Hematopoietic multipotent progenitor cell (in vitro differentiated cells): ENCODE measurements around the gene KCNF1. TPM values are rescaled to one million over a fixed set of nuclear protein-coding genes. Genes with fewer than 3 reads are reported as not detected.
A peak's percentile ranks its signal among the peaks of the same experiment; 100 is the strongest.

Experiments
- DNase-seq, 3 donors: peaks; one replicate each; pipeline ENCODE4 v3.0.0-alpha.2; 2011 to 2015; ENCODE audit warnings: low read depth in 2 of 3, low spot score in 2 of 3
- total RNA-seq: library from RNA; depleted of rRNA; stranded (reverse); fragments of >200 nt; gene quantifications from one replicate; pipeline ENCODE4 v1.2.3, GENCODE V29; 2012

The KCNF1 gene
- total RNA-seq, 1 donor: under 0.01 TPM

- no peak for DNase-seq
Observed at GRCh38 chr2:10879624-10880585, 31.8 kb upstream of the KCNF1 start.

GRCh38 chr2:10880586-10881321 is 31.0 kb upstream of the KCNF1 start:
- peak in 1 of 3 donors; percentile 72 for DNase-seq

- no peak for DNase-seq
Observed at GRCh38 chr2:10882568-10882967, 29.2 kb upstream of the KCNF1 start.

- no peak for DNase-seq
Observed at GRCh38 chr2:10883066-10883465, 28.7 kb upstream of the KCNF1 start.

GRCh38 chr2:10883801-10884478 is 27.8 kb upstream of the KCNF1 start:
- DNase-seq: no peak

- DNase-seq: no peak
Observed at GRCh38 chr2:10884574-10884975, 27.2 kb upstream of the KCNF1 start.

- no peak for DNase-seq
Observed at GRCh38 chr2:10885094-10885860, 26.5 kb upstream of the KCNF1 start.

- no peak for DNase-seq
Observed at GRCh38 chr2:10887476-10887875, 24.3 kb upstream of the KCNF1 start.

GRCh38 chr2:10889651-10890215 is 22.0 kb upstream of the KCNF1 start:
- no peak for DNase-seq

- no peak for DNase-seq
Observed at GRCh38 chr2:10890706-10891270, 20.9 kb upstream of the KCNF1 start.

- no peak for DNase-seq
Observed at GRCh38 chr2:10891390-10891789, 20.3 kb upstream of the KCNF1 start.

- DNase-seq: no peak
Observed at GRCh38 chr2:10891848-10892247, 19.9 kb upstream of the KCNF1 start.

GRCh38 chr2:10892316-10892715 is 19.4 kb upstream of the KCNF1 start:
- DNase-seq: no peak

- no peak for DNase-seq
Observed at GRCh38 chr2:10892796-10893350, 18.9 kb upstream of the KCNF1 start.

- DNase-seq: no peak
Observed at GRCh38 chr2:10894264-10894935, 17.3 kb upstream of the KCNF1 start.

GRCh38 chr2:10895231-10895630 is 16.5 kb upstream of the KCNF1 start:
- DNase-seq: no peak

- no peak for DNase-seq
Observed at GRCh38 chr2:10897956-10898355, 13.8 kb upstream of the KCNF1 start.

GRCh38 chr2:10900216-10901109 is 11.3 kb upstream of the KCNF1 start:
- DNase-seq: peak in 1 of 3 donors; percentile 71
